Astrocyte of the cerebellum (primary cell): ENCODE measurements around the gene BLOC1S3.
"Not testable (repeated sequence)": the region's sequence is repeated elsewhere in the genome, so short reads cannot be mapped to it uniquely, and the experiment has no call there.

ENCODE experiments used
- DNase-seq: peaks from one replicate; pipeline ENCODE4 v3.0.0-alpha.2; 2011; ENCODE audit warnings: low read depth
- H3K4me3 ChIP-seq: 2 replicates; pipeline ENCODE4 v1.5.1; 2011; ENCODE audit warnings: mild to moderate bottlenecking, low read depth, low read length, moderate library complexity
- CTCF ChIP-seq: IDR thresholded peaks from 2 replicates; pipeline ENCODE4 v1.5.1; 2012; ENCODE audit warnings: low read length, low read depth, moderate library complexity, mild to moderate bottlenecking; ENCODE audit errors: missing control alignments
- in situ Hi-C: cut with HindIII; loops from 2 replicates; pipeline ENCODE4 v1.10.0; 2017; ENCODE audit warnings: low sequenced_read_pairs

BLOC1S3 gene

DNA sequence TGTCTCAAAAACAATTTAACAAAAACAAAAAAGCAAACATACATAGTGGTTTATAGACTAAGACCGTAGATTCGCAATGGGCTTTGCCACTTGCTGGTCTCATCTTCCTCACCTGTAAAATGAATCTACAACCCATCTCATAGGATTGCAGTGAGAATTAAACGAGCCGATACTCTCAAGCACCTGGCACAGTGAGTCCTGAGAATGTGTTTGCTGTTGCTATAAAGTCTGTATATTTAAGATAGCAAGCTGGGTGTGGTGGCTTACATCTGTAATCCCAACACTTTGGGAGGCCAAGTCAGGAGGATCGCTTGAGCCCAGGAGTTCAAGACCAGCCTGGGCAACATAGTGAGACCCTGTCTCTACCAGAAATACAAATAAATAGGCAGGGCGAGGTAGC is 44.1 kb downstream of the BLOC1S3 start:
- DNase-seq = no peak
- in situ Hi-C loops = no loop called here

GRCh38 chr19:45223879-45224278 is 45.3 kb downstream of the BLOC1S3 start:
- DNase-seq = no peak
- in situ Hi-C loops = no loop called here
- no peak overlapping the region for H3K4me3 ChIP-seq
- TF ChIP-seq CTCF = no peak

More for the DNA sequence above, 44.1 kb downstream of the BLOC1S3 start:
- no peak for TF ChIP-seq CTCF
- H3K4me3 ChIP-seq = no peak overlapping the region

DNA sequence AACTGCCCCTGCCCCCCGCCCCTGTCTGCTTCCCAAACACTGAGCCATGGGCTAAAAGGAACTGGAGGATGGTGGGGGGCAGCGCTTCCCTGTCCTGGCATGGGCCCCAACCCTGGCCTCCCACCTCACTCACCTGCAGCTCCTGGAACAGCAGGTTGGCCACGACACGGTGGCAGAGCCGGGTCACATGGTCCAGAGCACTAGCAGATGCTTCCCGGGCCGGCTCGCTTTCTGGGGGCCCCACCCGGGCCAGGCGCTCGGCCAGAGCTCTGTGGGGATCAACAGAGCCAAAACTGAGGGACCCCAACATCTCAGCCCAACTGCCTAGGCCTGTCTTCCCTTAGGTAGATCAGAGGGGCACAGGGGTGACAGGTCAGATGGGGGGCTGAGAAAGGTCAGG is 46.1 kb downstream of the BLOC1S3 start:
- in situ Hi-C loops = loop anchor here (25.0 kb wide), 1 partner anchor 112 kb away; no protein-coding TSS in a partner anchor
- TF ChIP-seq CTCF = no peak
- no peak for DNase-seq
- no peak overlapping the region for H3K4me3 ChIP-seq

GRCh38 chr19:45229056-45229455 is 50.5 kb downstream of the BLOC1S3 start:
- H3K4me3 ChIP-seq, DNase-seq: not testable (repeated sequence)
- in situ Hi-C loops = loop anchor here (25.0 kb wide), 1 partner anchor 117 kb away; no protein-coding TSS in a partner anchor
